GM19468 (cell line): ENCODE data around the gene SIK2.

ENCODE experiments used
- ATAC-seq: cut with Tn5 transposase; IDR thresholded peaks from one replicate; pipeline ENCODE4 v1.9.1; 2021; ENCODE audit warnings: mild to moderate bottlenecking, moderate library complexity, moderate number of reproducible peaks; ENCODE audit not compliant: unreplicated experiment; ENCODE audit errors: extremely low read depth

The SIK2 gene

GRCh38 chr11:111617286-111617685, 15.0 kb downstream of the SIK2 start:
- ATAC-seq, result no peak

- ATAC-seq, result no peak
Observed at GRCh38 chr11:111620518-111620917, 18.3 kb downstream of the SIK2 start.

GRCh38 chr11:111623527-111624030, 21.3 kb downstream of the SIK2 start:
- ATAC-seq, result no peak

GRCh38 chr11:111624608-111625007, 22.4 kb downstream of the SIK2 start:
- ATAC-seq, result no peak

GRCh38 chr11:111627591-111627990, 25.3 kb downstream of the SIK2 start:
- ATAC-seq, result no peak

- ATAC-seq, result no peak
Observed at GRCh38 chr11:111629499-111629898, 27.2 kb downstream of the SIK2 start.

GRCh38 chr11:111631024-111631665, 28.9 kb downstream of the SIK2 start:
- ATAC-seq, result no peak

- no peak for ATAC-seq
Observed at GRCh38 chr11:111631666-111632039, 29.4 kb downstream of the SIK2 start.

- no peak for ATAC-seq
Observed at GRCh38 chr11:111632516-111633220, 30.4 kb downstream of the SIK2 start.

GRCh38 chr11:111633248-111633647, 31.0 kb downstream of the SIK2 start:
- ATAC-seq, result no peak

- no peak for ATAC-seq
Observed at GRCh38 chr11:111633756-111634362, 31.6 kb downstream of the SIK2 start.

GRCh38 chr11:111634981-111635705, 32.9 kb downstream of the SIK2 start:
- ATAC-seq, result no peak

- ATAC-seq, result no peak
Observed at GRCh38 chr11:111635706-111636045, 33.4 kb downstream of the SIK2 start.

GRCh38 chr11:111637885-111638284, 35.6 kb downstream of the SIK2 start:
- no peak for ATAC-seq

- no peak for ATAC-seq
Observed at GRCh38 chr11:111639226-111639925, 37.1 kb downstream of the SIK2 start.

- ATAC-seq, result no peak
Observed at GRCh38 chr11:111641339-111642015, 39.2 kb downstream of the SIK2 start.

- ATAC-seq, result no peak
Observed at GRCh38 chr11:111642542-111642941, 40.3 kb downstream of the SIK2 start.

GRCh38 chr11:111644922-111645321, 42.7 kb downstream of the SIK2 start:
- ATAC-seq, result no peak

- ATAC-seq, result no peak
Observed at GRCh38 chr11:111645657-111646316, 43.5 kb downstream of the SIK2 start.
